DOHH2 (cell line): ENCODE results near the gene SYCN.

Experiments
- EZH2phosphoT487 ChIP-seq: fragments of 200-600 bp; sonication (generic); IDR thresholded peaks from 2 replicates; pipeline ENCODE4 v1.6.1; 2017; ENCODE audit warnings: borderline replicate concordance, mild to moderate bottlenecking, antibody characterized with exemption, low read length, moderate library complexity, mixed read lengths
- TF ChIP-seq, protein P1 (sequence below): fragments of 200-600 bp; sonication (generic); IDR thresholded peaks from one replicate; pipeline ENCODE4 v1.5.1; 2014; ENCODE audit warnings: antibody characterized with exemption, mild to moderate bottlenecking, low read depth, low read length; ENCODE audit not compliant: poor library complexity, severe bottlenecking

DNA sequence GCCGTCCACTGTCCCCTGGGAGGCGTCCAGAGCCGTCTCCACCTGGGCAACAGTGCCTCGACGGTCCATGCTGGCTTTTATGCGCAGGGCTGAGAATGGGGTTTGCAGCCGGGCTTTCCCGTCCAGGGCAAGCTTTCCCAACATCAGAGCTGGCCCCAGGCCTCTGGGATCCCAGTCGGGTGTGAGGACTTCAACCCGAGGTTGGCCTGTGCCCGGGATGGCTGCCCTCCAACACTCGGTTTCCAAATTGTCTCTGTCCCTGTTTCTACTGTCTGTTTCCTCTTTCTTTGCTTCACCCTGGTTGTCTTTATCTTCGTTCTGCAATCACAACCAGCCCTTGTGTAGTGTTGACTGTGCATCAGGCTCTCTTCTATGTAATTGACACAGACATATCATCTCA lies 44.7 kb upstream of the SYCN start, which contains the start of gene IFNL4:
- TF ChIP-seq, protein P1, sequence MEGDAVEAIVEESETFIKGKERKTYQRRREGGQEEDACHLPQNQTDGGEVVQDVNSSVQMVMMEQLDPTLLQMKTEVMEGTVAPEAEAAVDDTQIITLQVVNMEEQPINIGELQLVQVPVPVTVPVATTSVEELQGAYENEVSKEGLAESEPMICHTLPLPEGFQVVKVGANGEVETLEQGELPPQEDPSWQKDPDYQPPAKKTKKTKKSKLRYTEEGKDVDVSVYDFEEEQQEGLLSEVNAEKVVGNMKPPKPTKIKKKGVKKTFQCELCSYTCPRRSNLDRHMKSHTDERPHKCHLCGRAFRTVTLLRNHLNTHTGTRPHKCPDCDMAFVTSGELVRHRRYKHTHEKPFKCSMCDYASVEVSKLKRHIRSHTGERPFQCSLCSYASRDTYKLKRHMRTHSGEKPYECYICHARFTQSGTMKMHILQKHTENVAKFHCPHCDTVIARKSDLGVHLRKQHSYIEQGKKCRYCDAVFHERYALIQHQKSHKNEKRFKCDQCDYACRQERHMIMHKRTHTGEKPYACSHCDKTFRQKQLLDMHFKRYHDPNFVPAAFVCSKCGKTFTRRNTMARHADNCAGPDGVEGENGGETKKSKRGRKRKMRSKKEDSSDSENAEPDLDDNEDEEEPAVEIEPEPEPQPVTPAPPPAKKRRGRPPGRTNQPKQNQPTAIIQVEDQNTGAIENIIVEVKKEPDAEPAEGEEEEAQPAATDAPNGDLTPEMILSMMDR = no peak
- no peak for TF ChIP-seq EZH2phosphoT487
